Measurements from ENCODE around the gene MAFG. TPM values are rescaled to one million over a fixed set of nuclear protein-coding genes. Genes with fewer than 3 reads are reported as not detected.

The MAFG gene
- total and polyA plus RNA-seq, 2 of the 13 experiments (the other 11 are each of a cell fraction or from before 2014, with no cell fraction given): 14.5 to 20.0 TPM

DNA sequence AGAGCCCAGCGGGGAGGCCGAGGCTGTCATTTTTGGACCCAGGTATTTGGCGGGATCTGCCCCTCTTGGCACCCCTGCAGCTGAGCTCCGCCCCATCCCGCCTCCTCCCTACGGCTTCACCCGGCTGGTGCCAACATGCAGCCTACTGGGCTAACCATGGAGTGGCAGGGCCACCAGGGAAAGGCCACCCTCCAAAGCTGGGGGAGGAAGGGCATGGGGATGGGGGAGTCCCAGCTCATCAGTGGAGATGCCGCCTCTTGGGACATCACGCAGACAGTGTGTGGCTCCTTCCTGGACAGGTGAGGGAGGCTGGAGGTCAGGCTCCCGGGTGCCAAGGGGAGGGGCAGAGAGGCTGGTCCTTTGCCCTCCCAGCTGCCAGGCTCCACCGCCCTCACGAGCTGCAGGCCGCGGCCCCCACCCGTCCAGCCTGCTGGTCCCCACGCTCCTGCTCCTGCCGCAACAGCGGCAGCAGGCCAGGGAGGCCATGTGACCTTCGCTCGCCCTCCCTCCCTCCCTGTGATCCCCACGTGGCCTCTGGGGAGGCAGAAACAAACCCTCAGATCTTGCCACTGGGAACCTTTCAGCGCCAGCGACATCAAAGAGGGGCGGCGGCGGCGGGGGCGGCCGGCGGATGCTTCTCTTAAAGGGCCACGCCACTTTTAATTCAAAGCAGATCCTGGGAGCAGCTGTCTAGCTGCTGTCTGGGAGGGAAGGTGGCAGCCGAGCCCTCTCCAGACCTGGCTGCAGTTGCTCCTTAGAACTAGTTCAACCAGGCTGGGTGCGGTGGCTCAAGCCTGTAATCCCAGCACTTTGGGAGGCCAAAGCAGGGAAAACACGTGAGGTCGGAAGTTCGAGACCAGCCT lies 40.2 kb upstream of the MAFG start (continued):
- TF ChIP-seq GMEB2 (CRISPR knock-in tag; IDR thresholded peaks at IDR 0.05; ENCODE audit: low read depth) (0 out of 2 replicates have a peak, but pooled peaks have one; percentile 43), HOXD1 (CRISPR knock-in tag; IDR thresholded peaks at IDR 0.05) (peak; percentile 74), ZNF232 (CRISPR knock-in tag; IDR thresholded peaks at IDR 0.05; ENCODE audit: borderline replicate concordance) (peak; percentile 76), CHD4 (IDR thresholded peaks at IDR 0.05; ENCODE audit: borderline replicate concordance, low read length) (no peak; the same call in 1 of the 2 replicates), CBX2 (IDR thresholded peaks at IDR 0.05; ENCODE audit: low read depth, low read length) (no peak), CBX2 (CRISPR knock-in tag; IDR thresholded peaks at IDR 0.05; ENCODE audit: low read depth) (0 out of 2 replicates have a peak, but pooled peaks have one; percentile 22), ZNF281 (CRISPR knock-in tag; IDR thresholded peaks at IDR 0.05; ENCODE audit: borderline replicate concordance) (peak; percentile 74), SAFB2 (CRISPR knock-in tag; IDR thresholded peaks at IDR 0.05; ENCODE audit: borderline replicate concordance, low read depth) (peak; percentile 89; the same call in 1 of the 2 replicates), ZNF331 (CRISPR knock-in tag; IDR thresholded peaks at IDR 0.05) (peak; percentile 92), FOXK2 (IDR thresholded peaks at IDR 0.05) (no peak), CREB1 (IDR thresholded peaks at IDR 0.05) (0 out of 2 replicates have a peak, but pooled peaks have one; percentile 16), CREB1 (CRISPR knock-in tag; IDR thresholded peaks at IDR 0.05) (no peak)
- TF ChIP-seq, protein P1, sequence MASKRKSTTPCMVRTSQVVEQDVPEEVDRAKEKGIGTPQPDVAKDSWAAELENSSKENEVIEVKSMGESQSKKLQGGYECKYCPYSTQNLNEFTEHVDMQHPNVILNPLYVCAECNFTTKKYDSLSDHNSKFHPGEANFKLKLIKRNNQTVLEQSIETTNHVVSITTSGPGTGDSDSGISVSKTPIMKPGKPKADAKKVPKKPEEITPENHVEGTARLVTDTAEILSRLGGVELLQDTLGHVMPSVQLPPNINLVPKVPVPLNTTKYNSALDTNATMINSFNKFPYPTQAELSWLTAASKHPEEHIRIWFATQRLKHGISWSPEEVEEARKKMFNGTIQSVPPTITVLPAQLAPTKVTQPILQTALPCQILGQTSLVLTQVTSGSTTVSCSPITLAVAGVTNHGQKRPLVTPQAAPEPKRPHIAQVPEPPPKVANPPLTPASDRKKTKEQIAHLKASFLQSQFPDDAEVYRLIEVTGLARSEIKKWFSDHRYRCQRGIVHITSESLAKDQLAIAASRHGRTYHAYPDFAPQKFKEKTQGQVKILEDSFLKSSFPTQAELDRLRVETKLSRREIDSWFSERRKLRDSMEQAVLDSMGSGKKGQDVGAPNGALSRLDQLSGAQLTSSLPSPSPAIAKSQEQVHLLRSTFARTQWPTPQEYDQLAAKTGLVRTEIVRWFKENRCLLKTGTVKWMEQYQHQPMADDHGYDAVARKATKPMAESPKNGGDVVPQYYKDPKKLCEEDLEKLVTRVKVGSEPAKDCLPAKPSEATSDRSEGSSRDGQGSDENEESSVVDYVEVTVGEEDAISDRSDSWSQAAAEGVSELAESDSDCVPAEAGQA (IDR thresholded peaks at IDR 0.05; ENCODE audit: low read depth): peak; percentile 52; the same call in 1 of the 2 replicates
- TF ChIP-seq, protein P1 (CRISPR knock-in tag; IDR thresholded peaks at IDR 0.05; ENCODE audit: borderline replicate concordance): no peak; the same call in 1 of the 2 replicates
- TF ChIP-seq, protein P2, sequence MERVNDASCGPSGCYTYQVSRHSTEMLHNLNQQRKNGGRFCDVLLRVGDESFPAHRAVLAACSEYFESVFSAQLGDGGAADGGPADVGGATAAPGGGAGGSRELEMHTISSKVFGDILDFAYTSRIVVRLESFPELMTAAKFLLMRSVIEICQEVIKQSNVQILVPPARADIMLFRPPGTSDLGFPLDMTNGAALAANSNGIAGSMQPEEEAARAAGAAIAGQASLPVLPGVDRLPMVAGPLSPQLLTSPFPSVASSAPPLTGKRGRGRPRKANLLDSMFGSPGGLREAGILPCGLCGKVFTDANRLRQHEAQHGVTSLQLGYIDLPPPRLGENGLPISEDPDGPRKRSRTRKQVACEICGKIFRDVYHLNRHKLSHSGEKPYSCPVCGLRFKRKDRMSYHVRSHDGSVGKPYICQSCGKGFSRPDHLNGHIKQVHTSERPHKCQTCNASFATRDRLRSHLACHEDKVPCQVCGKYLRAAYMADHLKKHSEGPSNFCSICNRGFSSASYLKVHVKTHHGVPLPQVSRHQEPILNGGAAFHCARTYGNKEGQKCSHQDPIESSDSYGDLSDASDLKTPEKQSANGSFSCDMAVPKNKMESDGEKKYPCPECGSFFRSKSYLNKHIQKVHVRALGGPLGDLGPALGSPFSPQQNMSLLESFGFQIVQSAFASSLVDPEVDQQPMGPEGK (CRISPR knock-in tag; IDR thresholded peaks at IDR 0.05): peak; percentile 99

All from HepG2 (cell line).